ENCODE data around the gene GLYATL1. TPM values are rescaled to one million over a fixed set of nuclear protein-coding genes. Genes with fewer than 3 reads are reported as not detected.
A peak's percentile ranks its signal among the peaks of the same experiment; 100 is the strongest.

The GLYATL1 gene
- total and polyA plus RNA-seq, 10 of the 15 experiments (the other 5 are each of a cell fraction or from before 2014, with no cell fraction given) = not detected

- Histone ChIP-seq H4K20me1 (ENCODE audit: control insufficient read depth, insufficient read depth) (no peaks in the 10 kb centered on the region), H3K27ac (ENCODE audit: control insufficient read depth, insufficient read depth) (no peak overlapping the region), H3K79me2 (ENCODE audit: control insufficient read depth, insufficient read depth, low read length) (no peaks in the 10 kb centered on the region), H3K9me3 (replicated peaks; ENCODE audit: control insufficient read depth, insufficient read depth, low read length) (no peaks in the 10 kb centered on the region), H3K9ac (ENCODE audit: control insufficient read depth, insufficient read depth, low read length) (no peak overlapping the region), H2AFZ (ENCODE audit: control insufficient read depth, low read depth, low read length) (no peak overlapping the region), H3K4me1 (ENCODE audit: control insufficient read depth, insufficient read depth, low read length) (no peaks in the 10 kb centered on the region), H3K4me2 (ENCODE audit: control insufficient read depth, insufficient read depth) (no peak overlapping the region), H3K4me3 (no peak overlapping the region), H3K36me3 (ENCODE audit: control insufficient read depth in 2 of 2, insufficient read depth in 2 of 2, low read length in 1 of 2) (no peaks in the 10 kb centered on the region), H3K27me3 (replicated peaks in 1 of 2; ENCODE audit: control insufficient read depth in 2 of 2, insufficient read depth in 2 of 2, low read length in 1 of 2) (no peaks in the 10 kb centered on the region)
- ChIA-PET CTCF (no interaction called here), POLR2A (no interaction called here), RAD21 (ENCODE audit: unreplicated experiment) (no interaction called here), SMC1A (ENCODE audit: uncharacterized antibody, unreplicated experiment) (no interaction called here)
- ATAC-seq = no peak
- no peak for DNase-seq (ENCODE audit: low read depth, low spot score)
- in situ Hi-C loops (cut with MboI) = no loop called here
- WGBS (ENCODE audit: insufficient coverage, insufficient replicate concordance, low lambda C conversion rate, missing lambda C conversion rate) = 0% methylated on average over 1 of the region's 1 CpG
- TF ChIP-seq NKRF (conservative IDR thresholded peaks at IDR 0.05) (no peak), JUNB (IDR thresholded peaks at IDR 0.05) (peak; percentile 44; the same call in 1 of the 2 replicates)
- intact Hi-C loops (cut with micrococcal nuclease; ENCODE audit: unreplicated experiment) = no loop called here
- no TSS peak for BruUV-seq (replicated peaks)
- FAIRE-seq = no peak
Observed at GRCh38 chr11:58992489-58992888, 53.2 kb downstream of the GLYATL1 start.

- Histone ChIP-seq H3K9ac (ENCODE audit: control insufficient read depth, insufficient read depth, low read length) (no peak overlapping the region), H3K79me2 (ENCODE audit: control insufficient read depth, insufficient read depth, low read length) (no peaks in the 10 kb centered on the region), H3K4me2 (ENCODE audit: control insufficient read depth, insufficient read depth) (no peak overlapping the region), H4K20me1 (ENCODE audit: control insufficient read depth, insufficient read depth) (no peaks in the 10 kb centered on the region), H3K4me1 (ENCODE audit: control insufficient read depth, insufficient read depth, low read length) (no peaks in the 10 kb centered on the region), H3K4me3 (no peak overlapping the region), H3K27ac (ENCODE audit: control insufficient read depth, insufficient read depth) (no peak overlapping the region), H3K9me3 (replicated peaks; ENCODE audit: control insufficient read depth, insufficient read depth, low read length) (no peaks in the 10 kb centered on the region), H3K36me3 (ENCODE audit: control insufficient read depth in 2 of 2, insufficient read depth in 2 of 2, low read length in 1 of 2) (no peaks in the 10 kb centered on the region), H2AFZ (ENCODE audit: control insufficient read depth, low read depth, low read length) (no peak overlapping the region), H3K27me3 (replicated peaks in 1 of 2; ENCODE audit: control insufficient read depth in 2 of 2, insufficient read depth in 2 of 2, low read length in 1 of 2) (no peaks in the 10 kb centered on the region)
- FAIRE-seq = peak; percentile 41
- DNase-seq (ENCODE audit: low read depth, low spot score) = no peak
- TF ChIP-seq SPI1 (IDR thresholded peaks at IDR 0.05; ENCODE audit: borderline replicate concordance, insufficient read depth, low read depth, low read length) (peak; percentile 54; the same call in 1 of the 2 replicates), IKZF1 (conservative IDR thresholded peaks at IDR 0.05) (no peak)
- no TSS peak for BruUV-seq (replicated peaks)
- SMC1A ChIA-PET (ENCODE audit: uncharacterized antibody, unreplicated experiment) = no interaction called here
- 19% methylated on average over 3 of the region's 3 CpGs for WGBS (ENCODE audit: insufficient coverage, insufficient replicate concordance, low lambda C conversion rate, missing lambda C conversion rate)
- ATAC-seq = peak; percentile 38
- in situ Hi-C loops (cut with MboI) (no loop called here), intact Hi-C loops (cut with micrococcal nuclease; ENCODE audit: unreplicated experiment) (no loop called here)
- POLR2A ChIA-PET = no interaction called here
- CTCF ChIA-PET = interaction anchor here (2.3 kb wide), 1 partner anchor 64 kb away, joined by 12 read pairs; no protein-coding TSS in a partner anchor
- RAD21 ChIA-PET (ENCODE audit: unreplicated experiment) = no interaction called here
Observed at GRCh38 chr11:58994171-58994570, 54.9 kb downstream of the GLYATL1 start.
